ENCODE data around the gene SIMC1. TPM values are rescaled to one million over a fixed set of nuclear protein-coding genes. Genes with fewer than 3 reads are reported as not detected.
"Not testable (repeated sequence)": the region's sequence is repeated elsewhere in the genome, so short reads cannot be mapped to it uniquely, and the experiment has no call there.

Gene SIMC1
- total RNA-seq (2021; ENCODE audit: unreplicated experiment) (19.7 TPM), Bru-seq, nascent RNA (percentile 62 among the genes with signal in this experiment), BruChase-seq, experiment 1, labeled RNA remaining after a 6-hour chase (percentile 52 among the genes with signal in this experiment), BruChase-seq, experiment 2, labeled RNA remaining after a 2-hour chase (percentile 58 among the genes with signal in this experiment)
- polyA plus RNA-seq (2012), result 9.4 and 12.1 TPM in 2 replicates
- long read RNA-seq, transcript SIMC1-203 (10 exons, 2,694 nt), result major isoform, 16 of 30 reads
- long read RNA-seq, partial matches to known transcripts, result 9 of 30 reads
- long read RNA-seq, other reads (novel, unspliced or antisense), result 2 of 30 reads

GRCh38 chr5:176237971-176238644 lies at the start of gene SIMC1:
Gene SIMC1 (plus strand): TSS chr5:176238424. CDS start chr5:176238509, 85 bp downstream.
- H3K36me3 ChIP-seq (ENCODE audit: control insufficient read depth in 1 of 2, insufficient read depth in 2 of 2, low read length in 2 of 2); H3K9me3 ChIP-seq (ENCODE audit: control insufficient read depth in 1 of 2, insufficient read depth in 1 of 2, low read depth in 1 of 2, low read length in 2 of 2); BruUV-seq (replicated peaks); H3K27ac ChIP-seq (ENCODE audit: low read depth, low read length); CTCF ChIA-PET; RAD21 ChIA-PET (ENCODE audit: low non-redundant PET in 1 of 2, low total read pairs in 2 of 2, uncharacterized antibody in 2 of 2, unreplicated experiment in 2 of 2); H4K20me1 ChIP-seq (ENCODE audit: insufficient read depth); H3K27me3 ChIP-seq (ENCODE audit: insufficient read depth, low read length); intact Hi-C loops (cut with micrococcal nuclease); POLR2A ChIA-PET; H3K79me2 ChIP-seq (ENCODE audit: insufficient read depth, low read length); H3K9me2 ChIP-seq (ENCODE audit: insufficient read depth); DNase-seq (ENCODE audit: low read depth, low spot score); H2AFZ ChIP-seq (ENCODE audit: low read depth, low read length, poor library complexity, severe bottlenecking); H3K4me1 ChIP-seq (ENCODE audit: control insufficient read depth in 1 of 2, insufficient read depth in 2 of 2, low read length in 2 of 2): not testable (repeated sequence)
- peak; percentile 84 for ATAC-seq
- H3K4me3 ChIP-seq (replicated peaks in 1 of 2; ENCODE audit: low read depth in 1 of 2, low read length in 2 of 2), result peak within 1 kb of the TSS; percentile 28 to 44; a peak in 3 of 4 replicates
- TF ChIP-seq MAX (IDR thresholded peaks at IDR 0.05), result peak; percentile 26; the same call in 1 of the 2 replicates
- 0 out of 2 replicates have a peak, but pooled peaks have one; percentile 31 for TF ChIP-seq EGR1 (IDR thresholded peaks at IDR 0.05; ENCODE audit: low read depth)
- H3K4me2 ChIP-seq (ENCODE audit: low read length), result peak within 1 kb of the TSS; percentile 47
- peak within 1 kb of the TSS; percentile 45; the same call in 1 of the 2 replicates for H3K9ac ChIP-seq (ENCODE audit: low read length)

- Histone ChIP-seq H3K79me2 (ENCODE audit: insufficient read depth, low read length) (no peaks in the 10 kb centered on the region), H3K4me1 (ENCODE audit: control insufficient read depth in 1 of 2, insufficient read depth in 2 of 2, low read length in 2 of 2) (peaks cover 0 to 7% of the 10 kb centered on the region in 2 experiments; a peak in 1 of 4 replicates), H3K9ac (ENCODE audit: low read length) (no peak overlapping the region), H4K20me1 (ENCODE audit: insufficient read depth) (no peaks in the 10 kb centered on the region), H3K27me3 (ENCODE audit: insufficient read depth, low read length) (no peaks in the 10 kb centered on the region), H3K36me3 (ENCODE audit: control insufficient read depth in 1 of 2, insufficient read depth in 2 of 2, low read length in 2 of 2) (no peaks in the 10 kb centered on the region), H3K9me2 (ENCODE audit: insufficient read depth) (no peaks in the 10 kb centered on the region), H2AFZ (ENCODE audit: low read depth, low read length, poor library complexity, severe bottlenecking) (no peak overlapping the region), H3K4me2 (ENCODE audit: low read length) (no peak overlapping the region), H3K27ac (ENCODE audit: low read depth, low read length) (no peak overlapping the region), H3K9me3 (ENCODE audit: control insufficient read depth in 1 of 2, insufficient read depth in 1 of 2, low read depth in 1 of 2, low read length in 2 of 2) (no peaks in the 10 kb centered on the region), H3K4me3 (replicated peaks in 1 of 2; ENCODE audit: low read depth in 1 of 2, low read length in 2 of 2) (no peak overlapping the region)
- ATAC-seq, result no peak
- ChIA-PET POLR2A (no interaction called here), RAD21 (ENCODE audit: low non-redundant PET in 1 of 2, low total read pairs in 2 of 2, uncharacterized antibody in 2 of 2, unreplicated experiment in 2 of 2) (no interaction called here), CTCF (no interaction called here)
- BruUV-seq (replicated peaks), result no TSS peak
- intact Hi-C loops (cut with micrococcal nuclease), result no loop called here
- TF ChIP-seq CEBPB (IDR thresholded peaks at IDR 0.05; ENCODE audit: low read depth) (no peak), ELF1 (IDR thresholded peaks at IDR 0.05; ENCODE audit: borderline replicate concordance, low read depth) (no peak), EZH2 (IDR thresholded peaks at IDR 0.05) (no peak), SIN3A (IDR thresholded peaks at IDR 0.05; ENCODE audit: low read depth) (no peak)
- TF ChIP-seq, protein P1, sequence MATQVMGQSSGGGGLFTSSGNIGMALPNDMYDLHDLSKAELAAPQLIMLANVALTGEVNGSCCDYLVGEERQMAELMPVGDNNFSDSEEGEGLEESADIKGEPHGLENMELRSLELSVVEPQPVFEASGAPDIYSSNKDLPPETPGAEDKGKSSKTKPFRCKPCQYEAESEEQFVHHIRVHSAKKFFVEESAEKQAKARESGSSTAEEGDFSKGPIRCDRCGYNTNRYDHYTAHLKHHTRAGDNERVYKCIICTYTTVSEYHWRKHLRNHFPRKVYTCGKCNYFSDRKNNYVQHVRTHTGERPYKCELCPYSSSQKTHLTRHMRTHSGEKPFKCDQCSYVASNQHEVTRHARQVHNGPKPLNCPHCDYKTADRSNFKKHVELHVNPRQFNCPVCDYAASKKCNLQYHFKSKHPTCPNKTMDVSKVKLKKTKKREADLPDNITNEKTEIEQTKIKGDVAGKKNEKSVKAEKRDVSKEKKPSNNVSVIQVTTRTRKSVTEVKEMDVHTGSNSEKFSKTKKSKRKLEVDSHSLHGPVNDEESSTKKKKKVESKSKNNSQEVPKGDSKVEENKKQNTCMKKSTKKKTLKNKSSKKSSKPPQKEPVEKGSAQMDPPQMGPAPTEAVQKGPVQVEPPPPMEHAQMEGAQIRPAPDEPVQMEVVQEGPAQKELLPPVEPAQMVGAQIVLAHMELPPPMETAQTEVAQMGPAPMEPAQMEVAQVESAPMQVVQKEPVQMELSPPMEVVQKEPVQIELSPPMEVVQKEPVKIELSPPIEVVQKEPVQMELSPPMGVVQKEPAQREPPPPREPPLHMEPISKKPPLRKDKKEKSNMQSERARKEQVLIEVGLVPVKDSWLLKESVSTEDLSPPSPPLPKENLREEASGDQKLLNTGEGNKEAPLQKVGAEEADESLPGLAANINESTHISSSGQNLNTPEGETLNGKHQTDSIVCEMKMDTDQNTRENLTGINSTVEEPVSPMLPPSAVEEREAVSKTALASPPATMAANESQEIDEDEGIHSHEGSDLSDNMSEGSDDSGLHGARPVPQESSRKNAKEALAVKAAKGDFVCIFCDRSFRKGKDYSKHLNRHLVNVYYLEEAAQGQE (IDR thresholded peaks at IDR 0.05; ENCODE audit: low read depth), result no peak
- no peak for DNase-seq (ENCODE audit: low read depth, low spot score)
These were observed 49.6 kb upstream of the SIMC1 start for GRCh38 chr5:176188506-176189193.
